Keratinocyte (primary cell): ENCODE measurements around the gene ABLIM2. TPM values are rescaled to one million over a fixed set of nuclear protein-coding genes. Genes with fewer than 3 reads are reported as not detected.

ENCODE experiments used
- DNase-seq: peaks from one replicate; pipeline ENCODE4 v3.0.0-alpha.2; 2011; ENCODE audit warnings: low read depth, missing footprints, low spot score
- FAIRE-seq: peaks from 2 replicates; lab custom pipeline; 2011; peaks lifted over from hg19 to GRCh38; lab: Jason Lieb, UNC
- H2AFZ ChIP-seq: 2 replicates; pipeline ENCODE4 v1.6.0; 2012; ENCODE audit warnings: low read length, control low read depth, inconsistent platforms; ENCODE audit not compliant: control insufficient read depth
- H3K27ac ChIP-seq: 2 replicates; pipeline ENCODE4 v1.5.1; 2011; ENCODE audit warnings: low read length; ENCODE audit not compliant: control insufficient read depth, insufficient read depth
- H3K27me3 ChIP-seq: 3 replicates; pipeline ENCODE4 v1.6.0; 2011; ENCODE audit warnings: low read length; ENCODE audit not compliant: control insufficient read depth, insufficient read depth; ENCODE audit errors: extremely low read depth
- H3K36me3 ChIP-seq, 2 experiments: 2 replicates in 1 of 2; 3 replicates in 1 of 2; pipeline ENCODE4 v1.5.1; 2011; ENCODE audit warnings: low read length in 2 of 2, mild to moderate bottlenecking in 1 of 2; ENCODE audit not compliant: control insufficient read depth in 2 of 2, insufficient read depth in 2 of 2; ENCODE audit errors: extremely low read depth in 1 of 2
- H3K4me1 ChIP-seq: 3 replicates; pipeline ENCODE4 v1.5.1; 2011; ENCODE audit warnings: low read length; ENCODE audit not compliant: control insufficient read depth, insufficient read depth; ENCODE audit errors: extremely low read depth
- H3K4me2 ChIP-seq: 3 replicates; pipeline ENCODE4 v1.6.0; 2011; ENCODE audit warnings: low read depth, low read length; ENCODE audit not compliant: control insufficient read depth, insufficient read depth; ENCODE audit errors: extremely low read depth
- H3K4me3 ChIP-seq, 3 experiments: fragments of 200-600 bp in 1 of 3; sonication (generic) in 1 of 3; 2 replicates in 2 of 3; 3 replicates in 1 of 3; pipeline ENCODE4 v1.5.1; 2011 to 2016; ENCODE audit warnings: low read length in 3 of 3, mild to moderate bottlenecking in 3 of 3, control low read depth in 2 of 3, inconsistent platforms in 1 of 3, low read depth in 1 of 3, mixed read lengths in 1 of 3, mixed run types in 1 of 3, moderate library complexity in 1 of 3; ENCODE audit not compliant: control insufficient read depth in 2 of 3, insufficient read depth in 2 of 3; ENCODE audit errors: extremely low read depth in 1 of 3
- H3K79me2 ChIP-seq: 2 replicates; pipeline ENCODE4 v1.6.0; 2012; ENCODE audit warnings: low read length; ENCODE audit not compliant: control insufficient read depth, insufficient read depth
- H3K9ac ChIP-seq: 3 replicates; pipeline ENCODE4 v1.6.0; 2011; ENCODE audit warnings: low read length; ENCODE audit not compliant: control insufficient read depth, insufficient read depth; ENCODE audit errors: extremely low read depth
- H3K9me1 ChIP-seq: 3 replicates; pipeline ENCODE4 v1.6.0; 2011; ENCODE audit warnings: low read length; ENCODE audit not compliant: control insufficient read depth, insufficient read depth; ENCODE audit errors: extremely low read depth
- H3K9me3 ChIP-seq: 2 replicates; pipeline ENCODE4 v1.5.1; 2012; ENCODE audit warnings: low read depth, low read length; ENCODE audit not compliant: control insufficient read depth
- H4K20me1 ChIP-seq: 3 replicates; pipeline ENCODE4 v1.6.0; 2011; ENCODE audit warnings: low read length; ENCODE audit not compliant: control insufficient read depth, insufficient read depth; ENCODE audit errors: extremely low read depth
- CTCF ChIP-seq, 3 experiments: IDR thresholded peaks in 1 of 3; conservative IDR thresholded peaks in 1 of 3; optimal IDR thresholded peaks in 1 of 3; 2 replicates in 2 of 3; 3 replicates in 1 of 3; pipeline versions ENCODE3 to v1.5.1; 2011; ENCODE audit warnings: low read length in 3 of 3, mild to moderate bottlenecking in 3 of 3, moderate library complexity in 2 of 3, control low read depth in 1 of 3, inconsistent platforms in 1 of 3; ENCODE audit not compliant: insufficient read depth in 2 of 3; ENCODE audit errors: extremely low read depth in 1 of 3
- EZH2 ChIP-seq: IDR thresholded peaks from one replicate; pipeline ENCODE4 v1.6.1; 2012; ENCODE audit warnings: inconsistent platforms, mild to moderate bottlenecking, low read length, moderate library complexity
- dilution Hi-C: fragments of 300-500 bp; cut with MboI; formaldehyde crosslinking; loops from one replicate; pipeline ENCODE4 v1.7.0; 2020; ENCODE audit warnings: low sequenced_read_pairs; ENCODE audit not compliant: extremely low pct_ligation_motif_present
- polyA plus RNA-seq, 5 experiments: library from polyadenylated mRNA; depleted of rRNA in 3 of 5; stranded (reverse) in 3 of 5; stranded (forward) in 1 of 5; unstranded in 1 of 5; fragments of >200 nt; gene quantifications; 1 replicate in 1 of 5; 2 replicates in 3 of 5; 3 replicates in 1 of 5; pipeline versions ENCODE4 v1.2.1 to v1.2.3, GENCODE V29; 2011 to 2012; ENCODE audit warnings: missing spikeins in 2 of 5, low read depth in 1 of 5, low replicate concordance in 1 of 5

The ABLIM2 gene
- polyA plus RNA-seq, 1 donor (not counting 4 experiments of a cell fraction or from before 2014, with no cell fraction given), result 0.94 TPM

DNA sequence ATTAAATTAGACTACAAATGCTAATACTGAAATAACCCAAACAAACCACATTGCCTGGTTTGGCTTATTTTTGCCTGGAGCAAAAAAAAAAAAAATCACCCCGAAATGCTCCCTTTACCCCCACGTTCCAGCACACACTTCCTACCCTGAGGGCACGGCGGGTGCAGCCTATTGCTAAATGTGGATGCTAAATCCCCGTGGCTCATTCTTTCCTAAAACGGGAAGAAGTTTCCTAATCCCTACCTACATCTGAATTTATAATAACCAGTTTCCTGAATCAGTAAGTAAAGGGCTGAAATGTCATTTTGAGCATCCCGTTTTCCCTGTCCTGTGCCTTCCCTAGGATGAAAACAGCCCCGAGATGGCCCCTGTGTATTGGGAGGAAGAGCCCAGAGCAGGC, 97.0 kb downstream of the ABLIM2 start:
- no peak overlapping the region for H2AFZ ChIP-seq
- H3K4me3 ChIP-seq, result no peak overlapping the region
- no peak overlapping the region for H3K9ac ChIP-seq
- FAIRE-seq, result no peak
- H3K27ac ChIP-seq, result no peak overlapping the region
- H3K4me1 ChIP-seq, result no peaks in the 10 kb centered on the region
- no peaks in the 10 kb centered on the region for H3K27me3 ChIP-seq
- H4K20me1 ChIP-seq, result no peaks in the 10 kb centered on the region
- H3K4me2 ChIP-seq, result no peak overlapping the region
- H3K36me3 ChIP-seq, result no peaks in the 10 kb centered on the region
- TF ChIP-seq CTCF (optimal IDR thresholded peaks at IDR 0.05 in 1 of 3, IDR thresholded peaks at IDR 0.05 in 1 of 3, conservative IDR thresholded peaks at IDR 0.05 in 1 of 3; ENCODE audit: extremely low read depth in 1 of 3, insufficient read depth in 2 of 3, low read length in 3 of 3) (no peak), EZH2 (no peak)
- peaks cover 14% of the 10 kb centered on the region for H3K9me3 ChIP-seq
- DNase-seq, result no peak
- dilution Hi-C loops, result no loop called here
- no peaks in the 10 kb centered on the region for H3K9me1 ChIP-seq
- H3K79me2 ChIP-seq, result no peaks in the 10 kb centered on the region

DNA sequence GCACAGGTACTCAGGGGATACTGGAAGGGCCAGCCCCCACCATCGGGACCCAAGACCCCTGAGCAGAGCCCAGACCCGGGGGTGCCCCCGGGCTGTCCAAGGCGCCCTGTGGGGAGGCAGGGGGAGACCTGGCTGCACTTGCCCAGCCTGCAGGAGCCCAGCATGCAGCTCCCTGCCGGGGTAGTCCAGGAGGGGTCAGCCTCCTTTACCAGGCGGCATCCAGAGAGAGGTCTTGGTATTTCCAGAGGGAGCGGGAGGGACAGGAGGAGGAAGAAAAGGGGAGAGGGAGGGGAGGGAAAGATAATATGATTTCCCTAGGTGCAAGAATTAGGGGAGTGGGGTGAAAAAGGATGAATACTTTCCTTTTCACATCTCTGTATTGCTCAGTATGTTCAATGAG, 97.5 kb downstream of the ABLIM2 start:
- no peaks in the 10 kb centered on the region for H3K9me1 ChIP-seq
- TF ChIP-seq CTCF (optimal IDR thresholded peaks at IDR 0.05 in 1 of 3, IDR thresholded peaks at IDR 0.05 in 1 of 3, conservative IDR thresholded peaks at IDR 0.05 in 1 of 3; ENCODE audit: extremely low read depth in 1 of 3, insufficient read depth in 2 of 3, low read length in 3 of 3) (no peak), EZH2 (no peak)
- no peak overlapping the region for H3K4me2 ChIP-seq
- no peak overlapping the region for H3K27ac ChIP-seq
- H3K36me3 ChIP-seq, result no peaks in the 10 kb centered on the region
- dilution Hi-C loops, result no loop called here
- H4K20me1 ChIP-seq, result no peaks in the 10 kb centered on the region
- no peak overlapping the region for H2AFZ ChIP-seq
- H3K79me2 ChIP-seq, result no peaks in the 10 kb centered on the region
- no peak overlapping the region for H3K9ac ChIP-seq
- peaks cover 14% of the 10 kb centered on the region for H3K9me3 ChIP-seq
- FAIRE-seq (no peak), DNase-seq (no peak)
- no peak overlapping the region for H3K4me3 ChIP-seq
- no peaks in the 10 kb centered on the region for H3K4me1 ChIP-seq
- H3K27me3 ChIP-seq, result no peaks in the 10 kb centered on the region
